ENCODE data around the gene ERN1. TPM values are rescaled to one million over a fixed set of nuclear protein-coding genes. Genes with fewer than 3 reads are reported as not detected.

Gene ERN1
- total and polyA plus RNA-seq, 2 of the 13 experiments (the other 11 are each of a cell fraction or from before 2014, with no cell fraction given) = 6.0 to 12.7 TPM

GRCh38 chr17:64147110-64148016 is 17.4 kb upstream of the ERN1 start (continued):
- TF ChIP-seq, protein P1, sequence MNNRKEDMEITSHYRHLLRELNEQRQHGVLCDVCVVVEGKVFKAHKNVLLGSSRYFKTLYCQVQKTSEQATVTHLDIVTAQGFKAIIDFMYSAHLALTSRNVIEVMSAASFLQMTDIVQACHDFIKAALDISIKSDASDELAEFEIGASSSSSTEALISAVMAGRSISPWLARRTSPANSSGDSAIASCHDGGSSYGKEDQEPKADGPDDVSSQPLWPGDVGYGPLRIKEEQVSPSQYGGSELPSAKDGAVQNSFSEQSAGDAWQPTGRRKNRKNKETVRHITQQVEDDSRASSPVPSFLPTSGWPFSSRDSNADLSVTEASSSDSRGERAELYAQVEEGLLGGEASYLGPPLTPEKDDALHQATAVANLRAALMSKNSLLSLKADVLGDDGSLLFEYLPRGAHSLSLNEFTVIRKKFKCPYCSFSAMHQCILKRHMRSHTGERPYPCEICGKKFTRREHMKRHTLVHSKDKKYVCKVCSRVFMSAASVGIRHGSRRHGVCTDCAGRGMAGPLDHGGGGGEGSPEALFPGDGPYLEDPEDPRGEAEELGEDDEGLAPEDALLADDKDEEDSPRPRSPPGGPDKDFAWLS (CRISPR knock-in tag; IDR thresholded peaks at IDR 0.05; ENCODE audit: borderline replicate concordance) = no peak
- TF ChIP-seq SAFB2 (CRISPR knock-in tag; IDR thresholded peaks at IDR 0.05; ENCODE audit: borderline replicate concordance, low read depth) = peak; percentile 87; the same call in 1 of the 2 replicates
- TF ChIP-seq, protein P2, sequence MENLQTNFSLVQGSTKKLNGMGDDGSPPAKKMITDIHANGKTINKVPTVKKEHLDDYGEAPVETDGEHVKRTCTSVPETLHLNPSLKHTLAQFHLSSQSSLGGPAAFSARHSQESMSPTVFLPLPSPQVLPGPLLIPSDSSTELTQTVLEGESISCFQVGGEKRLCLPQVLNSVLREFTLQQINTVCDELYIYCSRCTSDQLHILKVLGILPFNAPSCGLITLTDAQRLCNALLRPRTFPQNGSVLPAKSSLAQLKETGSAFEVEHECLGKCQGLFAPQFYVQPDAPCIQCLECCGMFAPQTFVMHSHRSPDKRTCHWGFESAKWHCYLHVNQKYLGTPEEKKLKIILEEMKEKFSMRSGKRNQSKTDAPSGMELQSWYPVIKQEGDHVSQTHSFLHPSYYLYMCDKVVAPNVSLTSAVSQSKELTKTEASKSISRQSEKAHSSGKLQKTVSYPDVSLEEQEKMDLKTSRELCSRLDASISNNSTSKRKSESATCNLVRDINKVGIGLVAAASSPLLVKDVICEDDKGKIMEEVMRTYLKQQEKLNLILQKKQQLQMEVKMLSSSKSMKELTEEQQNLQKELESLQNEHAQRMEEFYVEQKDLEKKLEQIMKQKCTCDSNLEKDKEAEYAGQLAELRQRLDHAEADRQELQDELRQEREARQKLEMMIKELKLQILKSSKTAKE (CRISPR knock-in tag; IDR thresholded peaks at IDR 0.05; ENCODE audit: borderline replicate concordance) = no peak
- no peak for TF ChIP-seq ZBTB20 (CRISPR knock-in tag; IDR thresholded peaks at IDR 0.05; ENCODE audit: borderline replicate concordance, low read depth)
- TF ChIP-seq ZNF354B (CRISPR knock-in tag; IDR thresholded peaks at IDR 0.05) = 0 out of 2 replicates have a peak, but pooled peaks have one; percentile 32
- no peak for TF ChIP-seq KDM5A (IDR thresholded peaks at IDR 0.05; ENCODE audit: borderline replicate concordance, low read length)
- TF ChIP-seq BHLHE40 (IDR thresholded peaks at IDR 0.05; ENCODE audit: low read length) = no peak
- peak; percentile 89; the same call in 1 of the 2 replicates for TF ChIP-seq NCOA5 (CRISPR knock-in tag; IDR thresholded peaks at IDR 0.05)
- 0 out of 2 replicates have a peak, but pooled peaks have one; percentile 59 for TF ChIP-seq JUND (CRISPR knock-in tag; IDR thresholded peaks at IDR 0.05)
- TF ChIP-seq ZFP91 (CRISPR knock-in tag; IDR thresholded peaks at IDR 0.05; ENCODE audit: borderline replicate concordance) = no peak
- no peak for TF ChIP-seq ZNF24 (IDR thresholded peaks at IDR 0.05)
- TF ChIP-seq GFI1 (CRISPR knock-in tag; IDR thresholded peaks at IDR 0.05; ENCODE audit: borderline replicate concordance) = no peak
- TF ChIP-seq PCBP1 (IDR thresholded peaks at IDR 0.05; ENCODE audit: borderline replicate concordance, low read depth, low read length) = no peak
- TF ChIP-seq AHDC1 (CRISPR knock-in tag; IDR thresholded peaks at IDR 0.05; ENCODE audit: borderline replicate concordance) = no peak
- TF ChIP-seq RFXANK (CRISPR knock-in tag; IDR thresholded peaks at IDR 0.05) = no peak; the same call in 1 of the 2 replicates
- TF ChIP-seq RFX5 (IDR thresholded peaks at IDR 0.05; ENCODE audit: low read depth, low read length) = no peak

Data from HepG2 (cell line).